ENCODE results near the gene SCNN1A.

DNA sequence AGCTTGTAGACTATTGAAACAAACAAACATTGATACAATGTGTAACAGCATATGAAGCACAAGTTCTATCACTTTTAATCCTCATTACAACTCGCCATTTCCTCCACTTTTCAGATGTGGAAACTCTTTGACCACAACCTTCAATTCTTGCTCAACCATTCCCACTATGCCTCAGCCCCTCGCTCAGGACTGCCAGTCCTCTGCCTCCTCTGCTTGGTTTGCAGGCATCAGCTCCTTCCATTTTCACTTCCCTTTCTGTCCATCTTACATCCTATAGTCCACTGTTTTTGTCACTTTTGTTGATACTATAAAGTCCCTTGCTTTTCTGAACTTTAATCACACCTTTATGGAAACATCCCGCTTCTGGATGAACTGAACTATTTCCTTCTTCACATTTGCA lies 41.2 kb upstream of the SCNN1A start:
- TF ChIP-seq TCF4 (CRISPR knock-in tag; IDR thresholded peaks at IDR 0.05; ENCODE audit: borderline replicate concordance) (no peak), ISL1 (CRISPR knock-in tag; IDR thresholded peaks at IDR 0.05) (no peak), ZNF8 (CRISPR knock-in tag; IDR thresholded peaks at IDR 0.05) (no peak), ZFP3 (CRISPR knock-in tag; IDR thresholded peaks at IDR 0.05) (no peak), SNAI2 (CRISPR knock-in tag; IDR thresholded peaks at IDR 0.05) (no peak), ZNF565 (CRISPR knock-in tag; conservative IDR thresholded peaks at IDR 0.05; ENCODE audit: low read depth) (no peak), ZC3H10 (CRISPR knock-in tag; IDR thresholded peaks at IDR 0.05) (no peak)
- TF ChIP-seq, protein P1, sequence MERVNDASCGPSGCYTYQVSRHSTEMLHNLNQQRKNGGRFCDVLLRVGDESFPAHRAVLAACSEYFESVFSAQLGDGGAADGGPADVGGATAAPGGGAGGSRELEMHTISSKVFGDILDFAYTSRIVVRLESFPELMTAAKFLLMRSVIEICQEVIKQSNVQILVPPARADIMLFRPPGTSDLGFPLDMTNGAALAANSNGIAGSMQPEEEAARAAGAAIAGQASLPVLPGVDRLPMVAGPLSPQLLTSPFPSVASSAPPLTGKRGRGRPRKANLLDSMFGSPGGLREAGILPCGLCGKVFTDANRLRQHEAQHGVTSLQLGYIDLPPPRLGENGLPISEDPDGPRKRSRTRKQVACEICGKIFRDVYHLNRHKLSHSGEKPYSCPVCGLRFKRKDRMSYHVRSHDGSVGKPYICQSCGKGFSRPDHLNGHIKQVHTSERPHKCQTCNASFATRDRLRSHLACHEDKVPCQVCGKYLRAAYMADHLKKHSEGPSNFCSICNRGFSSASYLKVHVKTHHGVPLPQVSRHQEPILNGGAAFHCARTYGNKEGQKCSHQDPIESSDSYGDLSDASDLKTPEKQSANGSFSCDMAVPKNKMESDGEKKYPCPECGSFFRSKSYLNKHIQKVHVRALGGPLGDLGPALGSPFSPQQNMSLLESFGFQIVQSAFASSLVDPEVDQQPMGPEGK (CRISPR knock-in tag; IDR thresholded peaks at IDR 0.05; ENCODE audit: borderline replicate concordance) = no peak
- TF ChIP-seq, protein P2, sequence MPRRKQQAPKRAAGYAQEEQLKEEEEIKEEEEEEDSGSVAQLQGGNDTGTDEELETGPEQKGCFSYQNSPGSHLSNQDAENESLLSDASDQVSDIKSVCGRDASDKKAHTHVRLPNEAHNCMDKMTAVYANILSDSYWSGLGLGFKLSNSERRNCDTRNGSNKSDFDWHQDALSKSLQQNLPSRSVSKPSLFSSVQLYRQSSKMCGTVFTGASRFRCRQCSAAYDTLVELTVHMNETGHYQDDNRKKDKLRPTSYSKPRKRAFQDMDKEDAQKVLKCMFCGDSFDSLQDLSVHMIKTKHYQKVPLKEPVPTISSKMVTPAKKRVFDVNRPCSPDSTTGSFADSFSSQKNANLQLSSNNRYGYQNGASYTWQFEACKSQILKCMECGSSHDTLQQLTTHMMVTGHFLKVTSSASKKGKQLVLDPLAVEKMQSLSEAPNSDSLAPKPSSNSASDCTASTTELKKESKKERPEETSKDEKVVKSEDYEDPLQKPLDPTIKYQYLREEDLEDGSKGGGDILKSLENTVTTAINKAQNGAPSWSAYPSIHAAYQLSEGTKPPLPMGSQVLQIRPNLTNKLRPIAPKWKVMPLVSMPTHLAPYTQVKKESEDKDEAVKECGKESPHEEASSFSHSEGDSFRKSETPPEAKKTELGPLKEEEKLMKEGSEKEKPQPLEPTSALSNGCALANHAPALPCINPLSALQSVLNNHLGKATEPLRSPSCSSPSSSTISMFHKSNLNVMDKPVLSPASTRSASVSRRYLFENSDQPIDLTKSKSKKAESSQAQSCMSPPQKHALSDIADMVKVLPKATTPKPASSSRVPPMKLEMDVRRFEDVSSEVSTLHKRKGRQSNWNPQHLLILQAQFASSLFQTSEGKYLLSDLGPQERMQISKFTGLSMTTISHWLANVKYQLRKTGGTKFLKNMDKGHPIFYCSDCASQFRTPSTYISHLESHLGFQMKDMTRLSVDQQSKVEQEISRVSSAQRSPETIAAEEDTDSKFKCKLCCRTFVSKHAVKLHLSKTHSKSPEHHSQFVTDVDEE (CRISPR knock-in tag; IDR thresholded peaks at IDR 0.05) = no peak
- TF ChIP-seq, protein P3, sequence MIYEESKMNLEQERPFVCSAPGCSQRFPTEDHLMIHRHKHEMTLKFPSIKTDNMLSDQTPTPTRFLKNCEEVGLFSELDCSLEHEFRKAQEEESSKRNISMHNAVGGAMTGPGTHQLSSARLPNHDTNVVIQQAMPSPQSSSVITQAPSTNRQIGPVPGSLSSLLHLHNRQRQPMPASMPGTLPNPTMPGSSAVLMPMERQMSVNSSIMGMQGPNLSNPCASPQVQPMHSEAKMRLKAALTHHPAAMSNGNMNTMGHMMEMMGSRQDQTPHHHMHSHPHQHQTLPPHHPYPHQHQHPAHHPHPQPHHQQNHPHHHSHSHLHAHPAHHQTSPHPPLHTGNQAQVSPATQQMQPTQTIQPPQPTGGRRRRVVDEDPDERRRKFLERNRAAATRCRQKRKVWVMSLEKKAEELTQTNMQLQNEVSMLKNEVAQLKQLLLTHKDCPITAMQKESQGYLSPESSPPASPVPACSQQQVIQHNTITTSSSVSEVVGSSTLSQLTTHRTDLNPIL (CRISPR knock-in tag; IDR thresholded peaks at IDR 0.05; ENCODE audit: low read depth) = no peak
